Measurements from ENCODE around the gene KRT33A.

- no peak for TF ChIP-seq CTCF (IDR thresholded peaks at IDR 0.05 in 8 of 11, conservative IDR thresholded peaks at IDR 0.05 in 3 of 11)
- TF ChIP-seq POLR2A (IDR thresholded peaks at IDR 0.05) = no peak
These were observed 34.7 kb downstream of the KRT33A start for GRCh38 chr17:41315814-41316445.
